Skin epidermis (tissue), 12 donors: ENCODE data around the gene PARN.
A peak's percentile ranks its signal among the peaks of the same experiment; 100 is the strongest.
"Not testable (repeated sequence)": the region's sequence is repeated elsewhere in the genome, so short reads cannot be mapped to it uniquely, and the experiment has no call there.

ENCODE experiments used
- H3K27ac ChIP-seq, 21 experiments: fragments of 200-600 bp; sonication (generic) in 11 of 21; one replicate each; pipeline ENCODE4 v1.5.0; 2020; ENCODE audit warnings: mild to moderate bottlenecking in 3 of 21, inconsistent platforms in 2 of 21, moderate library complexity in 2 of 21
- H3K4me3 ChIP-seq, 7 experiments: fragments of 200-600 bp; sonication (generic) in 2 of 7; one replicate each; pipeline ENCODE4 v1.5.0; 2020; ENCODE audit warnings: inconsistent platforms in 2 of 7, mild to moderate bottlenecking in 2 of 7, moderate library complexity in 1 of 7

PARN gene

GRCh38 chr16:14579266-14579665 lies 50.8 kb downstream of the PARN start:
- H3K27ac ChIP-seq, result no peak overlapping the region
- H3K4me3 ChIP-seq, result no peak overlapping the region

GRCh38 chr16:14576532-14576931 lies 53.5 kb downstream of the PARN start:
- no peak overlapping the region for H3K27ac ChIP-seq

GRCh38 chr16:14576069-14576468 lies 54.0 kb downstream of the PARN start:
- no peak overlapping the region for H3K27ac ChIP-seq

More at GRCh38 chr16:14576532-14576931, 53.5 kb downstream of the PARN start:
- H3K4me3 ChIP-seq, result no peak overlapping the region

GRCh38 chr16:14574698-14575415 lies 55.2 kb downstream of the PARN start:
- not testable (repeated sequence) for H3K4me3 ChIP-seq, H3K27ac ChIP-seq

More at GRCh38 chr16:14576069-14576468, 54.0 kb downstream of the PARN start:
- no peak overlapping the region for H3K4me3 ChIP-seq

- H3K27ac ChIP-seq, result no peak overlapping the region
- H3K4me3 ChIP-seq, result no peak overlapping the region
Measured at GRCh38 chr16:14572535-14572934, 57.5 kb downstream of the PARN start.

GRCh38 chr16:14569213-14569612 lies 60.8 kb downstream of the PARN start:
- Histone ChIP-seq H3K27ac (no peak overlapping the region), H3K4me3 (no peak overlapping the region)

GRCh38 chr16:14566599-14566998 lies 63.5 kb downstream of the PARN start:
- Histone ChIP-seq H3K27ac (no peak overlapping the region), H3K4me3 (no peak overlapping the region)

GRCh38 chr16:14565688-14566025 lies 64.4 kb downstream of the PARN start:
- H3K27ac ChIP-seq, result peak overlapping the region in 4 of 21 experiments; percentile 0 to 75 (median 18)
- H3K4me3 ChIP-seq, result no peak overlapping the region

- H3K27ac ChIP-seq, result peak overlapping the region in 9 of 21 experiments; percentile 10 to 75 (median 50)
- no peak overlapping the region for H3K4me3 ChIP-seq
Measured at GRCh38 chr16:14564861-14565687, 65.0 kb downstream of the PARN start.

GRCh38 chr16:14564323-14564722 lies 65.7 kb downstream of the PARN start:
- Histone ChIP-seq H3K4me3 (no peak overlapping the region), H3K27ac (peak overlapping the region in 13 of 21 experiments; percentile 2 to 79 (median 68))

- H3K27ac ChIP-seq, result peak overlapping the region in 4 of 21 experiments; percentile 11 to 75 (median 28)
- no peak overlapping the region for H3K4me3 ChIP-seq
Measured at GRCh38 chr16:14562691-14563491, 67.2 kb downstream of the PARN start.

- H3K4me3 ChIP-seq, result no peak overlapping the region
- no peak overlapping the region for H3K27ac ChIP-seq
Measured at GRCh38 chr16:14560523-14560922, 69.5 kb downstream of the PARN start.

- Histone ChIP-seq H3K27ac (no peak overlapping the region), H3K4me3 (no peak overlapping the region)
Measured at GRCh38 chr16:14559809-14560241, 70.2 kb downstream of the PARN start.

- Histone ChIP-seq H3K4me3 (no peak overlapping the region), H3K27ac (no peak overlapping the region)
Measured at GRCh38 chr16:14553447-14553846, 76.6 kb downstream of the PARN start.

- Histone ChIP-seq H3K27ac (no peak overlapping the region), H3K4me3 (no peak overlapping the region)
Measured at GRCh38 chr16:14549789-14550153, 80.3 kb downstream of the PARN start.

- no peak overlapping the region for H3K27ac ChIP-seq
- no peak overlapping the region for H3K4me3 ChIP-seq
Measured at GRCh38 chr16:14548933-14549788, 80.9 kb downstream of the PARN start.

- Histone ChIP-seq H3K27ac (no peak overlapping the region), H3K4me3 (no peak overlapping the region)
Measured at GRCh38 chr16:14545346-14545884, 84.6 kb downstream of the PARN start.

- not testable (repeated sequence) for H3K27ac ChIP-seq, H3K4me3 ChIP-seq
Measured at GRCh38 chr16:14544846-14545245, 85.2 kb downstream of the PARN start.

- H3K27ac ChIP-seq, result peak overlapping the region in 2 of 21 experiments; percentile 26 to 31
- H3K4me3 ChIP-seq, result no peak overlapping the region
Measured at GRCh38 chr16:14539631-14540030, 90.4 kb downstream of the PARN start.
